Esophagus muscularis mucosa (tissue), 4 donors: Measurements from ENCODE around the gene CHAT. TPM values are rescaled to one million over a fixed set of nuclear protein-coding genes. Genes with fewer than 3 reads are reported as not detected.

Source experiments
- DNase-seq: peaks from one replicate; pipeline ENCODE4 v3.0.0-alpha.2; 2017; ENCODE audit errors: extremely low spot score
- H3K27ac ChIP-seq, 4 donors: fragments of 200-600 bp; sonication (generic); replicated peaks in 1 of 4; 1 replicate in 3 of 4; 2 replicates in 1 of 4; pipeline ENCODE4 v1.5.1; 2016 to 2019; ENCODE audit warnings: mild to moderate bottlenecking in 1 of 4
- H3K27me3 ChIP-seq, 4 donors: fragments of 200-600 bp; sonication (generic); one replicate each; pipeline versions ENCODE4 v1.5.1 to v1.6.0; 2016 to 2019
- H3K36me3 ChIP-seq, 4 donors: fragments of 200-600 bp; sonication (generic); one replicate each; pipeline ENCODE4 v1.5.1; 2016 to 2019
- H3K4me1 ChIP-seq, 4 donors: fragments of 200-600 bp; sonication (generic); one replicate each; pipeline ENCODE4 v1.5.1; 2016 to 2019
- H3K4me3 ChIP-seq, 4 donors: fragments of 200-600 bp; sonication (generic); 1 replicate in 2 of 4; 2 replicates in 2 of 4; pipeline ENCODE4 v1.5.1; 2016 to 2019; ENCODE audit warnings: mild to moderate bottlenecking in 4 of 4, moderate library complexity in 1 of 4
- H3K9me3 ChIP-seq, 4 donors: fragments of 200-600 bp; sonication (generic); 1 replicate in 3 of 4; 2 replicates in 1 of 4; pipeline ENCODE4 v1.5.1; 2016 to 2019
- EP300 ChIP-seq: sonication (generic); formaldehyde crosslinking; IDR thresholded peaks from one replicate; pipeline ENCODE4 v1.6.1; 2017; ENCODE audit warnings: antibody characterized with exemption
- POLR2A ChIP-seq: fragments of 450-650 bp; IDR thresholded peaks from one replicate; pipeline ENCODE4 v1.6.1; 2017; ENCODE audit warnings: antibody characterized with exemption, moderate library complexity, mild to moderate bottlenecking, low read depth
- POLR2AphosphoS5 ChIP-seq, 2 donors: sonication (generic); formaldehyde crosslinking; IDR thresholded peaks; one replicate each; pipeline ENCODE4 v1.6.1; 2017; ENCODE audit warnings: antibody characterized with exemption in 2 of 2
- WGBS: methylation state at CpG from one replicate; pipeline ENCODE4 v1.1.5; 2018; 5-methylcytosine and 5-hydroxymethylcytosine counted together
- intact Hi-C: fragments of 100-400 bp; cut with DNase I; formaldehyde crosslinking; loops from one replicate; pipeline ENCODE4 v1.15.1; 2023
- total RNA-seq, 4 donors: library from RNA; depleted of rRNA; stranded (reverse); fragments of >200 nt; gene quantifications; one replicate each; pipeline versions ENCODE4 v1.1.0 to v1.2.1, GENCODE V29; 2016
- TF ChIP-seq, protein P1 (sequence below), 3 experiments: fragments of 200-600 bp in 2 of 3; fragments of 450-650 bp in 1 of 3; sonication (generic) in 2 of 3; IDR thresholded peaks; one replicate each; pipeline ENCODE4 v1.5.1; 2017 to 2019; ENCODE audit warnings: antibody characterized with exemption in 3 of 3, mild to moderate bottlenecking in 2 of 3, moderate library complexity in 1 of 3

CHAT gene
- total RNA-seq, 4 donors from 2014 or later = 0.17 TPM; not detected in 3

DNA sequence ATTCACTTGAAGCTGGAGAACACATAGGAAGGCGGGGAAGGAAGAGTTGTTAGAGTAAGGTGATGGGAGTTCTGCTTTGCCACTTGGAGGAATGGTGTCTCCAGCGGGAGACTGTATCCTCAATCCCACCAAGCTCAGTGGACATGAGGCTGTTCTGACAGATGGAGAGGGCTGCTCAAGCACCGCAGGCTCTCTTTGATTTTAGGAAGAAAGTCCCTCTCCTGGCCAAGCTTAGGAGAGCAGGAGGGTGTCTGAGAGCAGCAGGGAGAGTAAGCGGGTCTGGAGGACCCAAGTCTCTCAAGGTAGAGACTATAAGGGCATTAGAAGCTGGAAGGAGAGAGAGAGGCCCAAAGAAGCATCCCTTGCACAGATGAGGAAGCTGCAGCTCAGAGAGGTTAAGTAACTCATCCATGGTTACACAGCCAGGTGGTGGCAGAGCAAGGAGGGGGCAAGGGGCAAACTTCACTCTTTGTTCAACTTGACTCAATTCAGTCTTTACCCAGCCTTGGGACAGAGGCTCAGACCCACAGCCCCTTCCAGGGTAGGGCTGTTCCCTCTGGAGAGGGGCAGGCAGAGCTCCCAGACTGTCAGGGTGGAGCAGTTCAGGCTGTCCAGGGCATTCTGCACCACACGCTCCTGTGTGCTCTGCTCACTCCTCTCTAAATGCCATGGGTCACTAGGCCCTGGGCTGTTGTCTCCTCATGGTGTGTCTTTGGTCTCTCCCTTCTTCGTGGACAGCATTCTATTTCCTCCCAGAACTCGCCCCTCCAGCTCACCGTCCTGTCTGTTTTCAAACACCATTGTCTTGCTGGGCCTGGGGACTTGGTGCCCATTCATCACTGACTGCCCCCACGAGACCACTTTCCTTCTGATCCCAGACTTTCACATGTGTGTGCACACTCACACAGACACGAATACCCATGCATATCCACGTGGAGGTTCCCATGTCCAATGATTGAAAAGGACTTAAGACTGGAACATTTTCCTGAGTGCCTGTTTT is 8.9 kb downstream of the CHAT start:
- Histone ChIP-seq H3K4me3 (no peak overlapping the region), H3K27me3 (peaks cover 0 to 42% (median 3%) of the 10 kb centered on the region in 4 donors), H3K36me3 (no peaks in the 10 kb centered on the region), H3K9me3 (no peaks in the 10 kb centered on the region), H3K4me1 (no peaks in the 10 kb centered on the region), H3K27ac (no peak overlapping the region)
- no peak for DNase-seq
- TF ChIP-seq EP300 = no peak
- no peak for TF ChIP-seq POLR2AphosphoS5 (IDR thresholded peaks at IDR 0.05)
- TF ChIP-seq, protein P1, sequence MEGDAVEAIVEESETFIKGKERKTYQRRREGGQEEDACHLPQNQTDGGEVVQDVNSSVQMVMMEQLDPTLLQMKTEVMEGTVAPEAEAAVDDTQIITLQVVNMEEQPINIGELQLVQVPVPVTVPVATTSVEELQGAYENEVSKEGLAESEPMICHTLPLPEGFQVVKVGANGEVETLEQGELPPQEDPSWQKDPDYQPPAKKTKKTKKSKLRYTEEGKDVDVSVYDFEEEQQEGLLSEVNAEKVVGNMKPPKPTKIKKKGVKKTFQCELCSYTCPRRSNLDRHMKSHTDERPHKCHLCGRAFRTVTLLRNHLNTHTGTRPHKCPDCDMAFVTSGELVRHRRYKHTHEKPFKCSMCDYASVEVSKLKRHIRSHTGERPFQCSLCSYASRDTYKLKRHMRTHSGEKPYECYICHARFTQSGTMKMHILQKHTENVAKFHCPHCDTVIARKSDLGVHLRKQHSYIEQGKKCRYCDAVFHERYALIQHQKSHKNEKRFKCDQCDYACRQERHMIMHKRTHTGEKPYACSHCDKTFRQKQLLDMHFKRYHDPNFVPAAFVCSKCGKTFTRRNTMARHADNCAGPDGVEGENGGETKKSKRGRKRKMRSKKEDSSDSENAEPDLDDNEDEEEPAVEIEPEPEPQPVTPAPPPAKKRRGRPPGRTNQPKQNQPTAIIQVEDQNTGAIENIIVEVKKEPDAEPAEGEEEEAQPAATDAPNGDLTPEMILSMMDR (IDR thresholded peaks at IDR 0.05) = no peak
- no peak for TF ChIP-seq POLR2A
- intact Hi-C loops = no loop called here
- 72% methylated on average over 11 of the region's 11 CpGs for WGBS

DNA sequence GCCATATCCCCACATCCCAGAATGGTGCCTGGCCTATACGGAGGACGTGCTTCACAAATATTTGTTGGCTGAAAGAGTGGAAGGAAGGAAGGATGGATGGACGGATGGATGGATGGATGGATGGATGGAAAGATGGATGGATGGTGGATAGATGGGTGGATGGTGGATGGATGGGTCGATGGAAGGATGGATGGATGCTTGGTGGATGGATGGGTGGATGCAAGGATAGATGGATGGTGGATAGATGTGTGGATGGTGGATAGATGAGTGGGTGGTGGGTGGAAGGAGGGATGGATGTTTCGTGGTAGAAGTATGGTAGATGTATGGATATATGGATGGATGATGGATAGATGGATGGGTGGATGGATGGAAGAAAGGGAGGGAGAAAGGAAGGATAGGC is 10.8 kb downstream of the CHAT start:
- no peaks in the 10 kb centered on the region for H3K9me3 ChIP-seq
- H3K36me3 ChIP-seq = no peaks in the 10 kb centered on the region
- no peaks in the 10 kb centered on the region for H3K4me1 ChIP-seq
- intact Hi-C loops = no loop called here
- H3K27me3 ChIP-seq = peaks cover 0 to 24% (median 0%) of the 10 kb centered on the region in 4 donors
- no peak overlapping the region for H3K4me3 ChIP-seq
- no peak for TF ChIP-seq EP300
- no peak for TF ChIP-seq POLR2AphosphoS5 (IDR thresholded peaks at IDR 0.05)
- H3K27ac ChIP-seq = no peak overlapping the region
- WGBS = 73% methylated on average over 5 of the region's 5 CpGs
- DNase-seq = no peak

- Histone ChIP-seq H3K27me3 (peaks cover 0 to 17% (median 0%) of the 10 kb centered on the region in 4 donors), H3K36me3 (no peaks in the 10 kb centered on the region), H3K9me3 (no peaks in the 10 kb centered on the region), H3K27ac (no peak overlapping the region), H3K4me1 (no peaks in the 10 kb centered on the region), H3K4me3 (no peak overlapping the region)
- intact Hi-C loops = no loop called here
- no peak for DNase-seq
- no peak for TF ChIP-seq POLR2AphosphoS5 (IDR thresholded peaks at IDR 0.05)
- no peak for TF ChIP-seq EP300
- TF ChIP-seq, protein P1 (IDR thresholded peaks at IDR 0.05) = no peak
- TF ChIP-seq POLR2A = no peak
- 84% methylated on average over 9 of the region's 10 CpGs for WGBS
Observed at GRCh38 chr10:49625411-49625810, 11.6 kb downstream of the CHAT start.

GRCh38 chr10:49627038-49627437 is 13.2 kb downstream of the CHAT start:
- H3K4me3 ChIP-seq = no peak overlapping the region
- WGBS = 84% methylated on average over 7 of the region's 7 CpGs
- TF ChIP-seq POLR2A (no peak), POLR2AphosphoS5 (IDR thresholded peaks at IDR 0.05) (no peak), EP300 (no peak)
- TF ChIP-seq, protein P1 (IDR thresholded peaks at IDR 0.05) = no peak
- no peaks in the 10 kb centered on the region for H3K9me3 ChIP-seq
- peaks cover 0 to 10% (median 0%) of the 10 kb centered on the region in 4 donors for H3K27me3 ChIP-seq
- intact Hi-C loops = no loop called here
- no peak overlapping the region for H3K27ac ChIP-seq
- H3K36me3 ChIP-seq = no peaks in the 10 kb centered on the region
- DNase-seq = no peak
- H3K4me1 ChIP-seq = no peaks in the 10 kb centered on the region

GRCh38 chr10:49627644-49628247 is 13.9 kb downstream of the CHAT start:
- H3K36me3 ChIP-seq = no peaks in the 10 kb centered on the region
- H3K27me3 ChIP-seq = peaks cover 0 to 17% (median 0%) of the 10 kb centered on the region in 4 donors
- H3K27ac ChIP-seq = no peak overlapping the region
- no peak for DNase-seq
- H3K9me3 ChIP-seq = no peaks in the 10 kb centered on the region
- H3K4me1 ChIP-seq = no peaks in the 10 kb centered on the region
- TF ChIP-seq POLR2AphosphoS5 (IDR thresholded peaks at IDR 0.05) (no peak), EP300 (no peak), POLR2A (no peak)
- TF ChIP-seq, protein P1 (IDR thresholded peaks at IDR 0.05) = no peak
- intact Hi-C loops = no loop called here
- 96% methylated on average over 17 of the region's 18 CpGs for WGBS
- H3K4me3 ChIP-seq = no peak overlapping the region
